Measurements from ENCODE around the gene MAN2A2.
"Not testable (repeated sequence)": the region's sequence is repeated elsewhere in the genome, so short reads cannot be mapped to it uniquely, and the experiment has no call there.

MAN2A2 gene

DNA sequence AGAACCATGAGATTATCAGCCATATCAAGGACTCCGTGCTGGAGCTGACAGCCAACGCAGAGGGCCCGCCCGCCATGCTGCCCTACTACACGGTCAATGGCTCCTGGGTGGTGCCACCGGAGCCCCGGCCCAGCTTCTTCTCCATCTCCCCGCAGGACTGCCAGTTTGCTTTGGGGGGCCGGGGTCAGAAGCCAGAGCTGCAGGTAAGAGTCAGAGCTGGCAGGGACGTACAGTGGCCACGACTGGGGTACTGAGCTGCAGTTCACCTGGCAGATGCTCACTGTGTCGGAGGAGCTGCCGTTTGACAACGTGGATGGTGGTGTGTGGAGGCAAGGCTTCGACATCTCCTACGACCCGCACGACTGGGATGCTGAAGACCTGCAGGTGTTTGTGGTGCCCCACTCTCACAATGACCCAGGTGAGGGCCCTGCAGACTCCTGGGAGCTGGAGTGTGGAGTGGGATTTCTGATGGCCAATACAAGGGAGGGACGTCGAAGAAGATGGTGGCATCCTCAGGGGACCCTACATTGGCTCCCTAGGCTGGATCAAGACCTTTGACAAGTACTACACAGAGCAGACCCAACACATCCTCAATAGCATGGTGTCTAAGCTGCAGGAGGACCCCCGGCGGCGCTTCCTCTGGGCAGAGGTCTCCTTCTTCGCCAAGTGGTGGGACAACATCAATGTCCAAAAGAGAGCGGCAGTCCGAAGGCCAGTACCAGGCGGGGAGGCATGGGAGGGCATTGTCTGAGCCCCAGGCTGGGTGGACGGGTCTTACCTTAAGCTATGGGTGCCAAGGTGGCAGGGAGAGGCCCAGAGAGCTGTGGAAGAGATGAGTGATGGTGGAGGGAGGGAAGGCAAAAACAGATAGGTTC lies 2.4 kb downstream of the MAN2A2 start:
- no peak for DNase-seq

DNA sequence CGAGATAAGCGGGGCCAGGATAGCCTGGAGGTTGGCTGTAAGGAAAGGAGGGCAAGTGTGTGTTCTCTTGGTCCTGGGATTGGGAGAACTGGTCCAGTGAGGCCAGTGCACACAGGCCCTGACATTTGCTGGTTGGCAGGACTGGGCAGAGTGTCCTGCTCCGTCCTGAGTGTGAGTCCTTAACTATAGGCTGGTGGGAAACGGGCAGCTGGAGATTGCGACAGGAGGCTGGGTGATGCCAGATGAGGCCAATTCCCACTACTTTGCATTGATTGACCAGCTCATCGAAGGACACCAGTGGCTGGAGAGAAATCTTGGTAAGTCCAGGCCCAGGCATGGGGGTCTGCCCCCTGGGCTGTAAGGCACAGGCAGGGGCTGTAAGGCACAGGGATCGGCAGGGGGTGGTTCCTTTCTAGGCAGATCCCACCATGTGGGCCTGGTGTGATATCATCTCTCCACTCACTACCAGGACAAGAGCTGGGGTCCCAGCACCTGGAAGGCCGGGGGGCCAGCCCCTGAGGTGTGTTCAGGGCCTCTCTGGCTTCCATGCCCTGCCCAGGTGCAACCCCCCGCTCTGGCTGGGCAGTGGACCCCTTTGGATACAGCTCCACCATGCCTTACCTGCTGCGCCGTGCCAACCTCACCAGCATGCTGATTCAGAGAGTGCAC lies 3.2 kb downstream of the MAN2A2 start:
- DNase-seq = no peak

DNA sequence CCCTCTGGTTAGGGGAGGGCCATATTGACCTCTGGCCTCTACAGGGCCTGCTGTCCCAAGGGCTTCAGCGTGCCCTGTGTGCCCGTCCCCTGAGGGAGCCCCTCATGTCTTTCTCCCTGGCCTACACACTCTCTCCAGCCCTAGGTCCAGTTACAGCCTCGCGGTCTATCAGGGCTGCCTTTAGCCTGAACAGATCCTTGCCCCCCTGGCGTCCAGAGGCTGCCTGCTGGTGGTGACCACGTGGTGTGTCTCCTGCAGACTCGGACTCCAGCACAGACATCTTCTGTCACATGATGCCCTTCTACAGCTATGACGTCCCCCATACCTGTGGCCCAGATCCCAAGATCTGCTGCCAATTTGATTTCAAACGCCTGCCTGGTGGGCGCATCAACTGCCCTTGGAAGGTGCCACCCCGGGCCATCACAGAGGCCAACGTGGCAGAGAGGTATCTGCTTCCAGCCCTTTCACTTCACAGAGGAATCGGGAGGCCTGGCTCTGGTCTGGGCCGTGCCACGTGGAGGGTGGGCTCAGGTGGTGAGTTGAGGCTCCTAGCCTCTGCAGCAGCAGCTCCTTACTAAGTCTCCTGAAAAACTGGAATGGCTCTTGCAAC lies 4.1 kb downstream of the MAN2A2 start:
- no peak for DNase-seq

DNA sequence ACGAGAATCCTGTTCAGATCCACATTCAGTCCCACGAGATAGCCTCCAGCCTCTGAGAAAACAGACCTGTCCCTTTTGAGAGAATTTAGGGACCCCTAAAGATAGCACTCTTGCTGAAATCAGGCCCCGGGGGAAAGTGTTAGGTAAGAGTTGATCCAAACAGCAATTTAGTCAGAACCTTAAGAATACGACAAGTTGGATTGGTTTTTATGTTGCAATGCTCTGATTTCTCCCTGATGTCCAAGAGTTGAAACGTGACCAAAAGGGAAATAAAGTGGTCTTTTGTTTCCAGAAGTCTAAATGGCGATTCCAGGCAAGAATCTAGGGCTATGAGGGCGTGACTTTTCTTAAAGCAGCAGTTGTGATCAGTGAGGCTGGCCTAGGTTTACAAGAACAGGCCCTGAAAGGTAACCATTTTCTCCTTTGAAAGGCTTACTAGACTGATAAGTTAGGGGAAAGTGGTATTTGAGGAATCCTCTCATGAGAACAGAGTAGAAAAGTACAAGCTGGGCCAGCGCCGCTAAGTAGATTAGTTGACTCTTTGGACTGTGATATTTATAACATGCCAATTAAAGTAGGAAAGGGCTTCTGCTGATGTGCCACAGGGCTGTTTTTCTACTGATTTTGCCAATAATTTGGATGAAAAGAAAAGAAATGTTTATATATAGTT lies 4.9 kb downstream of the MAN2A2 start:
- no peak for DNase-seq

DNA sequence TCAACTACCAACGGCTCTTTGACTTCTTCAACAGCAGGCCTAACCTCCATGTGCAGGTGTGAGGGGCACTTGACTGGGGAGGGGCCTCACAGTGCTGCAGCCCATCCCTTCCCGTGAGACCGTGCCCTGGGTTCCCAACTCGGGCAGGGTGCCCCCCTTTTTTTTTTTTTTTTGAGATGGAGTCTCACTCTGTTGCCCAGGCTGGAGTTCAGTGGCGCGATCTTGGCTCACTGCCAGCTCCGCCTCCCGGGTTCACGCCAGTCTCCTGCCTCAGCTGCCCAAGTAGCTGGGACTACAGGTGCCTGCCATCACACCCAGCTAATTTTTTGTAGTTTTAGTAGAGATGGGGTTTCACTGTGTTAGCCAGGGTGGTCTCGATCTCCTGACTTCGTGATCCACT lies 6.3 kb downstream of the MAN2A2 start:
- not testable (repeated sequence) for DNase-seq

DNA sequence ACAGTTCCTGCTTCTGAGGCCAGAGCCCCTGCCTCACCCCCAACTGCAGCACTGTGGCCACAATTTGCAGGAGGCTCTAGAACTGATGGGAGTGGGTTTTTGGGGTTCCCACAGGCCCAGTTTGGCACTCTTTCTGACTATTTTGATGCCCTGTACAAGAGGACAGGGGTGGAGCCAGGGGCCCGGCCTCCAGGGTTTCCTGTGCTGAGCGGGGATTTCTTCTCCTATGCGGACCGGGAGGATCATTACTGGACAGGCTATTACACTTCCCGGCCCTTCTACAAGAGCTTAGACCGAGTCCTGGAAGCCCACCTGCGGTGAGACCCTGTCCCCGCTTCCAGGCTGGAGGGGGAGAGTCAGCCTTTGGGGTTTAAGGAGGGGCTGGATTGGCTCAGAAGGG lies 6.9 kb downstream of the MAN2A2 start:
- DNase-seq = no peak

DNA sequence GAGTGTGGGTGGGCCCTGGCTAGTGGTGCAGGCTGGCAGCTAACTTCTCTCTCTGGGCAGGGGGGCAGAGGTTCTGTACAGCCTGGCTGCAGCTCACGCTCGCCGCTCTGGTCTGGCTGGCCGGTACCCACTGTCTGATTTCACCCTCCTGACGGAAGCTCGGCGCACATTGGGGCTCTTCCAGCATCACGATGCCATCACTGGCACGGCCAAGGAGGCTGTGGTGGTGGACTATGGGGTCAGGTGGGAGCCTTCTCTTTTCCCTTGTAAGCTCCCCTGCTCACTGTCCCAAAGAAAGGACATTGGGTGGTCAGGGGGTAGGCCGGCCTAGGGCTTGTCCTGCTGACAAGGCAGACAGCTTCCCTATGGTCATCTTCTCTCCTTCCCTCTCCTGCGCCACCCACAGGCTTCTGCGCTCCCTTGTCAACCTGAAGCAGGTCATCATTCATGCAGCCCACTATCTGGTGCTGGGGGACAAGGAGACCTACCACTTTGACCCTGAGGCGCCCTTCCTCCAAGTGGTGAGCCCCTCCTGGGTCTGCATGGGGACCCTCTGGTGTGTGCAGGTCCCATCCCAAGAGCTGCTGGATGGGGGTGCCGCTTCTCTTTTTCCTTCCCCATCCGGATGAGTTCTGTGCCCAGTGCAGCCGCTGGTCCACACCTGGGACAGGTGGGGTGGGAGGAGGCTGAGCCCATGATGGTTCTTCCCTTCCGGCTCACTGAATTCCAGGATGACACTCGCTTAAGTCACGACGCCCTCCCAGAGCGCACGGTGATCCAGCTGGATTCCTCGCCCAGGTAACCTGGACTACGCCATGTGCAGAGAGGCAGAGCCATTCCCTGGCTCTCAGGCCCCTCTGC lies 7.6 kb downstream of the MAN2A2 start:
- DNase-seq = no peak

DNA sequence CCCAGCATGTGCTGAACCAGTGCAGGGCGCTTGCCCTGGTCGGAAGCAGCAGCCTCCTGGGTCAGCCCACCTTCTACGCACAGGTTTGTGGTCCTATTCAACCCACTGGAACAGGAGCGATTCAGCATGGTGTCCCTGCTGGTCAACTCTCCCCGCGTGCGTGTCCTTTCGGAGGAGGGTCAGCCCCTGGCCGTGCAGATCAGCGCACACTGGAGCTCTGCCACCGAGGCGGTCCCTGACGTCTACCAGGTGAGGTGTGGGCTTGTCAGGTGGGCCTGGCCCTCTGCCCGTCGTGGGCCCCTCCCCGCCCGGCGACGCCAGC lies 8.2 kb downstream of the MAN2A2 start:
- DNase-seq = no peak

DNA sequence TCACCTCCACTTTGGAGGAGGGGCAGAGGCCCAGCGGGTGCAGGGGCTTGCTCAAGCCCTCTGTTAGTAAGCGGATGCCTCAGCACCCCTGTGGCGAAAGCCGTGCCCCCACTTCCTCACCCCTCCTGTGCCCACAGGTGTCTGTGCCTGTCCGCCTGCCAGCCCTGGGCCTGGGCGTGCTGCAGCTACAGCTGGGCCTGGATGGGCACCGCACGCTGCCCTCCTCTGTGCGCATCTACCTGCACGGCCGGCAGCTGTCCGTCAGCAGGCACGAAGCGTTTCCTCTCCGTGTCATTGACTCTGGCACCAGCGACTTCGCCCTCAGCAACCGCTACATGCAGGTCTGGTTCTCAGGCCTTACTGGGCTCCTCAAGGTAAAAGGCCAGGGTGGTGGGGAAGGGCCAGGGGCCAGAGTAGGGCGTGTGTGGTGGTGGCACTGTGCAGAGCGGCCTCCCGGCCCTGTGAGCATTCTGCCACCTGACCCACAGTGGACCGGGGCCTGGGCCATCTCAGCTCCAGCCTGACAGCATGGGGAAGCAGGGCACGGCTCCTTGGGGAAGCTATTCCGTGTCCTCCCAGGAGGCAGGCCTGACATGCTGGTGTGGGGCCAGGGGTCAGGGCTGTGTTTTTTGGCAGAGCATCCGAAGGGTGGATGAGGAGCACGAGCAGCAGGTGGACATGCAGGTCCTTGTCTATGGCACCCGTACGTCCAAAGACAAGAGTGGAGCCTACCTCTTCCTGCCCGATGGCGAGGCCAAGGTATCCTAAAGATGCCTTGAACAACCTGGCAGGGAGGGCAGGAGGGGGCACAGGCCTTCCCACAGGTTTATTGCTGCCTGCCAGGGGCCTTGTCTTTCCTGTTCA lies 9.0 kb downstream of the MAN2A2 start:
- no peak for DNase-seq

DNA sequence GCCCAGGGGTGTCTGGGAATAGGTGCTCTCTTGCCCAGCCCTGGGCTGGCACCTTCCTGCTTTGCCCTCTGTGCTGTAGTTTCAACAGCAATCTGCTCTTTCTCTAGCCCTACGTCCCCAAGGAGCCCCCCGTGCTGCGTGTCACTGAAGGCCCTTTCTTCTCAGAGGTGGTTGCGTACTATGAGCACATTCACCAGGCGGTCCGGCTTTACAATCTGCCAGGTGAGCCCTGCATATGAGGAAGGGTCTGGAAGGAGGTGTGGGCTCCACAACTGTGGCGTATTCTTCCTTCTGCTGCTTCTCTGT lies 9.6 kb downstream of the MAN2A2 start:
- DNase-seq = no peak

DNA sequence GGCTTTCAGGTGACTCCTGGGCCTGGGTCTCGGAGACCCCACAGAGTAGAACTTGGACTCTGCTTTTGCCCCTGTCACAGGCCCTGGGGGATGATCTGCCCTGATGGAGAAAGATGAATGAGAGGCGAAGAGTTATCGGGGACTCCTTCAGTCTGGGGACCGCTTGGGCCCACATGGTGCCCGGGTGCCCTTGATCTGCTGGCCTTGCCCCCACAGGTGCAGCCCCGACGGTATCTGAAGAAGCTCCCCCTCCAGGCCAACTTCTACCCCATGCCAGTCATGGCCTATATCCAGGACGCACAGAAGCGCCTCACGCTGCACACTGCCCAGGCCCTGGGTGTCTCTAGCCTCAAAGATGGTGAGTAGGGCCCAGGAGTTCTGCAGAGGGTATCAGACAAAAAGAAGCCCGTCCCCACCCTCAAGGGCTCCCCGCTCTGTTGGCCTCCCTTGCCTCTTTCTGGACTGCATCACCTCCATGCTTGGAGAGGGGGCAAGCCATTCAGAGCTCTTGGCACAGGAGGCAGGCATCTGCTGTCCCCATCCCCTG lies 10.4 kb downstream of the MAN2A2 start:
- no peak for DNase-seq

DNA sequence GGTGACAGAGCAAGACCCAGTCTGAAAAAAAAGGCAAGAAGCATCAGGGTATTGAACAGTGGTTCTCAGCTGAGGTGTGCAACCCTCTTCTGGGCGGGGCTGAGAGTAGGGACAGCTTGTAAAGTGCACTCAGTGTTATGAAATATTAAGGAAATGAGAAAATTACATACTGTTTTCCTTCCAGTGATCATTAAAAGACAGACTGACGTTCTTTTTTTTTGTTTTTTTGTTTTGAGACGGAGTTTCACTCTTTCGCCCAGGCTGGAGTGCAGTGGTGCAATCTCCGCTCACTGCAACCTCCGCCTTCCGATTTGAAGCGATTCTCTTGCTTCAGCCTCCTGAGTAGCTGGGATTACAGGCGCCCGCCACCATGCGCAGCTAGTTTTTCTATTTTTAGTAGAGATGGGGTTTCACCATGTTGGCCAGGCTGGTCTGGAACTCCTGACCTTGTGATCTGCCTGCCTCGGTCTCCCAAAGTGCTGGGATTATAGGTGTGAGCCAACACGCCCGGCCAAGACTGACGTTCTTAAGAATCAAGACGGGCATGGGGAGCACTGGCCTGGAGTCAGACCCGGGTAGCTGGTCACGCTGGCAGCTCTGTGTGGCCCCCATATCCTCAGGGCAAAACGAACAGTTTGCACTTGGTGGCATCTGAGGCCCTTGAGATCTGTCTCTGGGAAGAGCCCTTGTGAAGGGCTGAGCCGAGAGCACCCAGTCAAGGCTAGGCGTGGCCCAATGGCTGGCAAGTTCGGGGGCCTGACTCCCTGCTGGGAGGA lies 11.4 kb downstream of the MAN2A2 start:
- no peak for DNase-seq

DNA sequence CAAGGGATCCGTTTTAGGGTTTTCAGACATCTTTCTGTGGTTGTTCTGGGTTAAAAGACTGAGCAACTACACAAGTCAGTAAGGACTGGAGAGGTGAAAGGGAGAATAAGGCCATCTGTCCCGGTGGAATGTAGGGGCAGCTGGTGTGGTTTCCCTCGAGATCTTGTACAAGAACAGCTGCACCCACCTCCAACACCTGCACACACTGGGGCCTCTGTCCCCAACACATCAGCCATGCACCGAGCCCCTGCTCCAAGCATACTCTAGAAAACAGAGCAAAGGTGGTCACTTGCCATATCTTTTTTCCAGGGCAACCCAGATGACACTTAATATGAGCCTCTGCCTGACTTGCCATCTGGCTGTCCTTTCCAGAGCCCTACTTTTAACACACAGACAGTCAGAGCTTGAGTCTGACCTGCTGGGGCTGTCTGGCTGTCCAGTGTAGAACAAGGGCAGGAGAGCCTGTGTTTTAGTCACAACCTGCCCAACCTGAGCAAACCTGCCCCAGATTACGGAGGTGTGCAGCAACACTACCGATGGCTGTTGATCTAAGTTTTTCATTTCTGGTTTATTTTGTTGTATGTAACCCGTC lies 12.2 kb downstream of the MAN2A2 start:
- DNase-seq = no peak

DNA sequence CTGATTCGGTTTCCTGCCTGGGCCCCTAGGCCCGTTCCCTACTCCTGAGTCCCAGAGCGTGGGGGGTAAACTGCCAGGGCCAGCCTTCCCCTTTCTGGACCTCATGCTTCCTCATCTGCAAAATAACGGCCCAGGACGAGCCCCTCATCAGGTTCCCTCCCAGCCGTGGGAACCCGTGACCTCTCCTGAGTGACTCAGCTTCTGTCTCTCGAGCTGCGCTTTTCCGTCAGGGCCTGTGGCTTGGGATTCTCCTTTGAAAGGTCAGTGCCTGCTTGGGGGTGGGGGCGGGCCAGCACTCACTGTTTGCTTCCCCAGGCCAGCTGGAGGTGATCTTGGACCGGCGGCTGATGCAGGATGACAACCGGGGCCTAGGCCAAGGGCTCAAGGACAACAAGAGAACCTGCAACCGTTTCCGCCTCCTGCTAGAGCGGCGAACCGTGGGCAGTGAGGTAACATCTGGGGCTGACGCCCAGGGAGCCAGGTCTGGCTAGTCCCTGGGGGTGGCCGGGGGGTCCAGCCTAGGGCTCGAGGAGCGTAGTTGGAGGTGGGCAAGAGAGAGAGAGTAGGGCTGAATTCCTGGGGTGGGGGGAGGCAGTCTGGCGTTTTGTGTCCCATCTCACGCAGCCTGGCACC lies 12.8 kb downstream of the MAN2A2 start:
- no peak for DNase-seq

DNA sequence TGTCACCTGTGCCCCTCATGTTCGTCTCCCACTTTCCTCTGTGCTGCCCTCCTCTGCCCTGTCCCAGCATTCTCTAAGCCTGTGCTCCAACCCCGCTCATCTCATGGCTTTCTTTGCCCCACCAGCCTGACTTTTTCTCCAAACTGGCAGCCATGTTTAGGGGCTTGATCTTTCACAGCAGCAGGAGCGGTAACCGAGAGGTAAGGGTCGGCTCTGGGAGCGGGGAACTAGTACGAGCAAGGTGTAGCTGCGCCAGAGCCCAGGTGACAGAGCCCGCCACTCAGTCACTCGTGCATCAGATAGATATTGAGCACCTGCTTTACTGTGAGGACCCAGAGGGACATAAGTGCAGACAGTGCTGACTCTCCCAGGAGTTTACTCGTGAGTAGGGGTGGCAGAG lies 13.4 kb downstream of the MAN2A2 start:
- DNase-seq = no peak

DNA sequence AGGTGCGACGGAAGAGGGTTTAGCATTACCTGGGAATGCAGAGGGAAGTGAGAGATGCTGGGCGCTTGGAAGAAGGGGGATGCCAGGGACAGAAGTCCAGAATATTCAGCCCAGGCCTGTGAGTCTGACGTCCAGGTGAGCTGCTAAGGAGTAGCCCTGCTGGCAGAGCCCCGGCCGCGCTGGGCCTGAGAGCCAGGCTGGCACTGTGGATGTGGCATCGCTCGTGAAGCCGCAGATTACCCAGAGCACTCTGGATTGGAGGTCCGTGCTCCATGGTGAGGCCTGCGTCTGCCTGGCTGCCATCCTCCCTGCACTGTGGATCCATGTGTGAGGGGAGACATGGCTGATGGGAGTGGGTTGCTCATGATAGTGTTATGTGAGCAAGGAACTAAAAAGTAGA lies 14.5 kb downstream of the MAN2A2 start:
- no peak for DNase-seq

DNA sequence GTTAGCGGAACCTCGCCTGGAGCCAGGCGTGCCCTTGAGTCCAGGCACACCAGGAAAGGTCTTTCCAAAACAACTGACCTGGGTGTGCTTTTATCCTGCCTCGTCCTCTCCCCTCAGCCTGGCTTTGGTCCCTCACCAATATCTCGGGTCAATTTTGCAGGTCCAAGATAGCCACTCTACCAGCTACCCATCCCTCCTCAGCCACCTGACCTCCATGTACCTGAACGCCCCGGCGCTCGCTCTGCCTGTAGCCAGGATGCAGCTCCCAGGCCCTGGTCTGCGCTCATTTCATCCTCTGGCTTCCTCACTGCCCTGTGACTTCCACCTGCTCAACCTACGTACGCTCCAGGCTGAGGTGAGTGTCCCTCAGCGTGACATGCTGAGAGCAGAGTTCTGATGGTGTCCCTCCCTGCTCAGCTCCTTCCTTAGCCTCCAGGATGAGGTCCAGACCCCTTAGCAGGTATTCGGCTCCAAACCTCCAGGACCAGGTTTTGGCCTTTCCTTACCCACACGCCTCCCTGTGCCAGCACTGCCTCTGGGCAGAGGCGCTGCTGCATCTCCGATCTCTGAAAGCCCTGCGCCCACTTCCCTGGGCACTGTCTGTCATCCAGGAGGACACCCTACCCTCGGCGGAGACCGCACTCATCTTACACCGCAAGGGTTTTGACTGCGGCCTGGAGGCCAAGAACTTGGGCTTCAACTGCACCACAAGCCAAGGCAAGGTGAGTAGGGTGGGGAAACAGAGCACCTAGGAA lies 15.1 kb downstream of the MAN2A2 start:
- no peak for DNase-seq

DNA sequence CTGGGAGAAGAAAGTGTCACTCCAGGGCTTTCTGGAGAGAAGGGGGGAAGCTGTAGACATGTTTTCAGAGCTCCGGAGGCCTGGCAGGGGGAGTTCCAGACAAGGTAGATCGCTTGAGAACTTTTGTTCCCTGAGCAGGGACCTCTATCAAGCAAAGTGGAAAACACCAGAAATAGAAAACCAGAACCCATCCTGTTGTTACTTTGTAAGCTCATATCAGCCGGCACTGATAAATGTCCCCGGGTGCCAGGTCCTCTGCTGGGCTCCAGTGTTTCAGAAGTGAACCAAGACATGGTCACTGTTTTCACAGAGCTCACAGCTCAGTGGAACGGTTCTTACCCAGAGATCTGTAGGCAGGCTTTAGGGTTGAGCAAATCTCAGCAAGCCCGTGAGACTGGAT lies 15.7 kb downstream of the MAN2A2 start:
- DNase-seq = no peak

DNA sequence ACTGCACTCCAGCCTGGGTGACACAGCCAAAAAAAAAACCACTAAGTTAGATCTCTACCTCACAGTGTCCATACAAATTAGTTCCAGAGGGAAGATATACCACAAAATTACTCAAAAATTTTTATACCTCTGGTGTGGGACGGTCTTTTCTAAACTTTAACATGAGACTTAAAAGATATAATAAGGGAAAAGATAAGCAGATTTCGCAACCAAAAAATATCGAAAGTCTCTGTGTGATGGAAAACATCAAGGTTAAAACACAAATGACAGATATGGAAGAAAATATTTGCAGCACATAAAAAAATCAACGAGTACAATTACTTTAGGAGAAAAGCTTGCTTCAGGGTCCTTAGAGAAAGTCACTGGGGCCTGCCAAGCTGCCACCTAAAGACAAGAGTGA lies 18.8 kb downstream of the MAN2A2 start:
- DNase-seq = no peak

All from NCI-H1694 treated with DMSO at 0.1 percent for 48 hours (cell line).